Right renal pelvis (tissue), 4 donors: ENCODE measurements around the gene ADAMTSL1. TPM values are rescaled to one million over a fixed set of nuclear protein-coding genes. Genes with fewer than 3 reads are reported as not detected.
"Not testable (repeated sequence)": the region's sequence is repeated elsewhere in the genome, so short reads cannot be mapped to it uniquely, and the experiment has no call there.

Experiments
- DNase-seq, 4 donors: peaks; one replicate each; pipeline ENCODE4 v3.0.0-alpha.2; 2013; ENCODE audit warnings: low read depth in 4 of 4, low spot score in 3 of 4, missing footprints in 1 of 4
- polyA plus RNA-seq, 4 donors: library from polyadenylated mRNA; unstranded; fragments of 120-200 nt; gene quantifications; one replicate each; pipeline ENCODE4 v1.2.1, GENCODE V29; 2013; ENCODE audit not compliant: insufficient read length in 4 of 4

ADAMTSL1 gene
- polyA plus RNA-seq, 4 donors: 12.3 to 19.2 (median 16.6) TPM

DNA sequence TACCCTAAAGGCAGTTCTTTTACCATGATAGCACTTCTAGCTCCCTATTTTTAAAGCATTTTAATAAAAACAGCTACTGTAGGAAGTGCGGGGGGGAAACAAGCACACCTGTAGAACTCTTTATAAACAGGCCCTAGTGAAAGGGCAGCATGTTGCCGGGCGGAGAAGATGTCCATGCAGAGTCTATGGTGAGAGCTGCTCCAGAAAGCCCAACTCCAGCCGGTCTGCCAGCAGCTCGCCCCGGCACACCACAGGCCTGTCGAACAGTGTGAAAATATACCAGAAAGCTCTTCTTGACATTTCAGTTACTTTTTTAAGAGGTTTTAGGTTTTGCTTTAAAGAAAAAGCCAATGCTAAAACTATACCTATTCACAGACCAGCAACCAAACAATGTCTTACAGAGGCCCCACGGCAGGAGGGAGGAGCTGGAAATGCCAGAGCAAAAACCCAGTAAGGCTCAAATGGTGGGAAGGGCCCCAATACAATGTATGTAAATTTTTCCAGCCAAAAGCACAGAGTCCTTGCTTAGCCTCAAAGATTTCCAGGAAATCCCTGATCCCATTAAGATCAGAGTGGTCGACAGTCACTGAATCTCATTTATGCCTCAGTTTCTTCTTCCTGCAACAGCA, 437.9 kb downstream of the ADAMTSL1 start:
- no peak for DNase-seq

GRCh38 chr9:18920141-18921084, 446.5 kb downstream of the ADAMTSL1 start:
- DNase-seq: no peak

DNA sequence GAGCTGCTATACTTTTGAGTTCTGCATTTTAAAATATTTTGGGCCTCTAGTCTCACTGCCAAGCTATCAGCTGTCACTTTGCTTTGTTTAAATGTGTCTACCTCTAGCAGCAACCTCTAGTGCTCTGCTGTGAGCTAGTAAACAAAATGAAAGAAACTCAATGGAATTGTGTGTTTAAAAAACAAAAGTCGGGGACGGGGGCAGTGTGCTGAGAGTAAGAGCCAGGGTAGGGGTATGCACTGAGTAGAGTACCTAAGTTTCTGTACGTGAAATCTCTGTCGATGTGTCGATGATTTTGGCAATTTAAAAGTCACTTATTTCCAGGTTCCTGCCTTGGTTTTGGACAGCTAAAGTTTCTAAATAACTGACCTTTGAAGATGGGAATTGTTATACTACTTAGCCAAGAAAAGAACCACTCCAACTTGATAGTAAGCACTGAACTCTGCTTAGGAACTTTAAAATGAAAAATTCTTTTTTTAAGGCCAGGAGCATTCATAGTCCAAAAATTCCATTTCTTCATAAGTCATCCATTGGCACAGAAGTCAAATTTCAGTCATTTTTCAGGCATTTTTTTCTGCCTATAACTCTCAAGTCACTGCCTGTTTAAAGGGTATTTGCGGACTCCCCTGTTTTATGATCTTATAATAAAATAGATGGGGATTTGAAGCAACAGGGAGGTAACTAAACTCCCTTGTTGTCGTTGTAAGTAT, 447.6 kb downstream of the ADAMTSL1 start:
- no peak for DNase-seq

DNA sequence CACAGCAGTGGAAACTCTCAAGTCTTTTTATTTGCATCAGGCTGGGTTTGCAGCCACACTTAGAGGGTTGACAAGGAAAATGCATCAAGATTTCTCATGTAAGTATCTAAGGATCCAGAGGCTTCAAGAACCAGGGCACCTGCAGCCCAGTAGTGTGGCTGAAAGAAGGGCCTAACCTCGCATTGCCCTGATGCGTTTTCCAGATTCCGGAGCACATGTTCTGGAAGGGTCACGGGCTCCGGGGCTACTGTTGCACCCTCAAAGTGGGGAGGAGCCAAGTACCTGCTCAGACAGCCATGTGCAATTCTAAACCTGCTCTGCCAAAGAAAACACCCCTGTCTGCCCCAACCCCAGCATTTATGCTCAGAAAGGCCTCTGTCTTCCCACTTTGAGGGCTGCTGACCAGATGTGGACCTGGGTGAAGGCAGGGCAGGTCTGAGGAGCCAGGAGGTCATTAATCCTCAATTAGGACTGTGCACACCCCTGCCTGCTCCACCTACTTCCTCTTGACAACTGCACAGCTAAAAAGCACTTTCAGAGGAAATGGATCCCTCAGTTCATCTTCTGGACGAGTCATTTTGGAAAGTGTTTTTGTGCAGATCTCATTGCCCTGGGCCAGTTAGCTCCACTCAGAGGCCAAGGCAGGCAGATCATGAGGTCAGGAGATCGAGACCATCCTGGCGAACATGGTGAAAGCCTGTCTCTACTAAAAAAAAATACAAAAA, 448.4 kb downstream of the ADAMTSL1 start:
- no peak for DNase-seq

DNA sequence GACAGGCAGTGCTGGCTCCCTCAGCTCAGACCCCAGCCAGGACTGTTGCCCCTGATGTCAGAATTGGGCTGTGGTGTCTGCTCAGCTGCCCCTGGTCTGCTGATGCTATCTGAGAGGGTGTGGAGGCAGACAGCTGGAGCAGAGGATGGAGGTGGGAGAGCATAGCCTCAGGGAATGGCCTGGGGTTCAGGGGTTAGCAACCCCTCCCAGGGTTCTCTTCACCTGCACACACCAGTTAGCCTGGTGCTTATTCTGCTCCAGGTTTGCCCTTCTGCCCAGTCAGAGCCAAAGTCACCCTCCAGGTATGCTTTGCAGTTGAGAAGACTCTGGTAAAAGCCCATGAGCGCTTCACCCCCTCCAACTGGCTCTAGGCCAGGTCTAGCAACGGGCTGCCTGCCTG, 449.2 kb downstream of the ADAMTSL1 start:
- no peak for DNase-seq

- DNase-seq: no peak
Observed at GRCh38 chr9:18923671-18924430, 449.9 kb downstream of the ADAMTSL1 start.

GRCh38 chr9:18925880-18926279, 451.9 kb downstream of the ADAMTSL1 start:
- no peak for DNase-seq

DNA sequence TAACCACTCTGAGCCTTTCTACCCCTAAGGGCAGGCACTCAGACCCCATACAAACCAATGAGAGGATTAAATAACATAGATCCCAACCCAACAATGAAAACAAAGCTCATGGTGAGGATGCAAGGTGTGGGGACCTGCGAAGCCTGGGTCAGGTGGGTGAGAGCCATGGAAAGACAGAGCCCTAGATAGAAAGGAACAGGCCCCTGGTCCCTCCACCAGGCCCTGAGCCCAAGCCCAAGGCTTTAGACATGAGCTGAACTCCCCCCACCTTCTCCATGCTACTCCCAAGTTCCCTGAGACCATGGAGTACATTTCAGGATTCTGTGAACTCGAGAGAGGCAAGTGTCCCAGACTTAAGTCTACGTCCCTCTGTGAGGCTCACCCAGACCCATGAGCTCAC, 452.6 kb downstream of the ADAMTSL1 start:
- no peak for DNase-seq

DNA sequence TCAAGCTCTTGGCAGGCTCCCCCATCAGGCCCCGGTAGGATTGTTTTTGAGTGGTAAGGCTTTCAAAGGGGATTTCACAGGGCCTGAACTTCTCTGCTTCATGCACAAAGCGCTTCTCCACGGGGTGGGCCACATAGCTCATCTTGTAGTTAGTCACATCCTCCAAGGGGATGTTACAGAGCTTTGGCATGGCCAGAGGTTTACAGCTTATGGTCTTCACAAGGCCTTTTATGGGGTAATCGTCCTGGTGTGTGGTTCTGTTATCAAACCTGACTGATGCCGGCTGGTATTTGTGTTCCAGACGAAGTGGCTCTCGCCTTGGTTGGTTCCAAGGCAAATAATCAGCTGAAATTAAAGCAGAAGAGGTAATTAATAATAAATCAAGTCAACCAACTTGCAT, 454.8 kb downstream of the ADAMTSL1 start:
- DNase-seq: no peak

- DNase-seq: not testable (repeated sequence)
Observed at GRCh38 chr9:18930611-18931010, 456.7 kb downstream of the ADAMTSL1 start.

- no peak for DNase-seq
Observed at GRCh38 chr9:18935541-18935940, 461.6 kb downstream of the ADAMTSL1 start.

GRCh38 chr9:18936094-18936871, 462.3 kb downstream of the ADAMTSL1 start:
- no peak for DNase-seq

- DNase-seq: no peak
Observed at GRCh38 chr9:18939943-18940342, 466.0 kb downstream of the ADAMTSL1 start.

DNA sequence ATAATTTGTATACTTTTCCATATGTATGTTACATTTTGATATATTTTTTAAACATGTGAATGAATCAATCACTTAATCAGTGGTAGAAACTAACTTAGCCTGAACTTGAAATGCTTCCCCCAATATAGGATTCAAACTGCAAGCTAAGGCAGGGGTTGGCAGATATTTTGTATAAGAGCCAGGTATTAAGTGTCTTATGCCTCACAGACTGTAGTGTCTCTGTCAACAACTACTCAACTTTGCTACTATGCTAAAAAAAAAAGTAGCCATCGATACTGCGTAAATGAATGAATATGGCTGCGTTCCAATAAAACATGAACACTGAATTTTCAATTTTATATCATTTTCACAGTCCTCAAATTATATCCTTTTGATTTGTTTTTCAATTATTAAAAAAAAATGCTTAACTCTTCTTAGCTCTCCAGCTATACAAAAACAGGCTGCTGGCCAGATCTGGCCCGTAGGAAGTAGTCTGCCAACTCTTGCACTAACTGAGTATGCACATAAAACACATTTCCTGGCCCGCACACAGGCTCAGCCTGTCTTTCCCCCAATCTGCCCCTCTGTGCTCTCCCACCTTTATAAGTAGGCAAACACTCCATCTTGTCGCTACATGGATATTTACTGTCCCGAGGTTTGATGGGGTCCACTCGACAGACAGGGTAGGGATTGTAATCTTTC, 467.2 kb downstream of the ADAMTSL1 start:
- DNase-seq: no peak

GRCh38 chr9:18942801-18943200, 468.8 kb downstream of the ADAMTSL1 start:
- no peak for DNase-seq

GRCh38 chr9:18947892-18948339, 474.0 kb downstream of the ADAMTSL1 start:
- DNase-seq: no peak

- DNase-seq: no peak
Observed at GRCh38 chr9:18951936-18952335, 478.0 kb downstream of the ADAMTSL1 start.

DNA sequence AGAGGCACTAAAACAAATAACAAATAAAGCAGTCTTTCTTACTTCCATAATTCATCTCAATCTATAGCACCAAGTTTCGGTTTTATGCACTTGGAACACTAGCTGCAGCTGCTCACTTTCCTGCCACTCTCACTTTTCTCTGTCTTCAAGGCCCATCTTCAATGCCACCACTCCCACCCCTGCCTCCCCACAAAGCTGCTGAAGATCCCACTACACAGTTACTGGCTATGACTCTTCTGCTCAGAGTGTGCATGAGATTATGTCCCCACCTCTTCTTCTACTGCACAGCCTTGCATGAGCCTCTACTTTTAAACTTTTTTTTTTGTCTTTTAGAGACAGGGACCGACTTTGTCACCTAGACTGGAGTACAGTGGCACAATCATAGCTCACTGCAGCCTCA, 481.7 kb downstream of the ADAMTSL1 start:
- DNase-seq: no peak
